Activated CD4-positive, alpha-beta T cell treated with anti-CD3 and anti-CD28 coated beads, Interleukin-2, amount 50 U/mL, for 4 hours (primary cell): ENCODE data around the gene MPV17.
"Not testable (repeated sequence)": the region's sequence is repeated elsewhere in the genome, so short reads cannot be mapped to it uniquely, and the experiment has no call there.

Source experiments
- DNase-seq, 2 experiments: peaks; one replicate each; pipeline ENCODE4 v3.0.0-alpha.2; 2020

The MPV17 gene

GRCh38 chr2:27296481-27296880 is 26.4 kb downstream of the MPV17 start:
- no peak for DNase-seq

- DNase-seq: no peak
These were observed 28.0 kb downstream of the MPV17 start for GRCh38 chr2:27294928-27295327.

- DNase-seq: no peak
These were observed 31.0 kb downstream of the MPV17 start for GRCh38 chr2:27291865-27292264.

GRCh38 chr2:27290549-27290948 is 32.3 kb downstream of the MPV17 start:
- DNase-seq: no peak

- no peak for DNase-seq
These were observed 34.3 kb downstream of the MPV17 start for GRCh38 chr2:27288610-27289009.

GRCh38 chr2:27285481-27285880 is 37.4 kb downstream of the MPV17 start:
- no peak for DNase-seq

- no peak for DNase-seq
These were observed 37.9 kb downstream of the MPV17 start for GRCh38 chr2:27284996-27285395.

GRCh38 chr2:27282892-27283291 is 40.0 kb downstream of the MPV17 start:
- no peak for DNase-seq

GRCh38 chr2:27281855-27282559 is 40.9 kb downstream of the MPV17 start, which contains the start of gene TRIM54:
TRIM54 (plus strand) TSS chr2:27282429; CDS start chr2:27282732, 303 bp downstream.
- no peak for DNase-seq

GRCh38 chr2:27281442-27281841 is 41.5 kb downstream of the MPV17 start:
- no peak for DNase-seq

GRCh38 chr2:27280826-27281225 is 42.1 kb downstream of the MPV17 start:
- no peak for DNase-seq

- no peak for DNase-seq
These were observed 44.9 kb downstream of the MPV17 start for GRCh38 chr2:27278010-27278409.

- DNase-seq: no peak
These were observed 47.4 kb downstream of the MPV17 start, which contains the start of gene DNAJC5G for GRCh38 chr2:27275211-27276150. DNAJC5G (plus strand) TSS chr2:27275433; CDS start chr2:27276729, 1,296 bp downstream.

- not testable (repeated sequence) for DNase-seq
These were observed 50.1 kb downstream of the MPV17 start for GRCh38 chr2:27272537-27273522.

GRCh38 chr2:27271631-27272340 is 51.1 kb downstream of the MPV17 start:
- no peak for DNase-seq

GRCh38 chr2:27270670-27271069 is 52.2 kb downstream of the MPV17 start:
- DNase-seq: no peak

GRCh38 chr2:27270131-27270530 is 52.8 kb downstream of the MPV17 start:
- DNase-seq: no peak

GRCh38 chr2:27268296-27268695 is 54.6 kb downstream of the MPV17 start:
- DNase-seq: not testable (repeated sequence)

- DNase-seq: no peak
These were observed 57.4 kb downstream of the MPV17 start for GRCh38 chr2:27265536-27265870.

GRCh38 chr2:27264753-27265535 is 58.0 kb downstream of the MPV17 start:
- peak; percentile 46 to 48 for DNase-seq

- no peak for DNase-seq
These were observed 58.6 kb downstream of the MPV17 start for GRCh38 chr2:27264253-27264752.
